Fibroblast of peridontal ligament (primary cell): ENCODE results near the gene RAB11FIP4.

Source experiments
- DNase-seq: peaks from one replicate; pipeline ENCODE4 v3.0.0-alpha.2; 2010; ENCODE audit errors: extremely low read depth

The RAB11FIP4 gene

DNA sequence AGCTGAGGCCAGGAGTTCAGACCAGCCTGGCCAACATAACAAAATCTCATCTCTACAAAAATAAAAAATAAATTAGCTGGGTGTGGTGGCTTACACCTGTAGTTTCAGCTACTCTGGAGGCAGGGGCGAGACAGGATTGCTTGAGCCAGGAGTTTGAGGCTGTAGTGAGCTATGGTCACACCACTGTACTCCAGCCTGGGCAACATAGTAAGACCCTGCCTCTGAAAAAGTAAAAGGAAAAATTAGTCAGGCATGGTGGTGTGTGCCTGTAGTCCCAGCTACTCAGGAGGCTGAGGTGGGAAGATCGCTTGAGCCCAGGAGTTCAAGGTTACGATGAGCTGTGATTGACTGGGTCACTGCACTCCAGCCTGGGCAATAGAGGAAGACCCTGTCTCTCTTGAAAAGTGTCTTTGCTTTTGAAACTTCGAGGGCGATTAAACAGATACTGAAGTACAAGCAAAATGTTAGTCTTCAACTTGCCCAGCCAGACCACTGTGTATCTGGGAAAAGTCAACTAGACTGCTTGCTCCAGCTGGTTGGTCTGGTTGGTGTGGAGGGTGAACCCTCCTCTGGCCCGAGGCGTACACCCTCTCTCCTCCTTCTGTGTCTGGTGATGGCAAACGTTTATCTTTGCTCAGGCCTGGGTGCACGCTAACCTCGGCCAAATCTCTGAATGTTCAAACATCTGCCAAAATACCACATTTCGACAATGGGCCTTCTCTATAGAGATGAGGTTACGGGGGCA lies 174.9 kb downstream of the RAB11FIP4 start:
- no peak for DNase-seq

DNA sequence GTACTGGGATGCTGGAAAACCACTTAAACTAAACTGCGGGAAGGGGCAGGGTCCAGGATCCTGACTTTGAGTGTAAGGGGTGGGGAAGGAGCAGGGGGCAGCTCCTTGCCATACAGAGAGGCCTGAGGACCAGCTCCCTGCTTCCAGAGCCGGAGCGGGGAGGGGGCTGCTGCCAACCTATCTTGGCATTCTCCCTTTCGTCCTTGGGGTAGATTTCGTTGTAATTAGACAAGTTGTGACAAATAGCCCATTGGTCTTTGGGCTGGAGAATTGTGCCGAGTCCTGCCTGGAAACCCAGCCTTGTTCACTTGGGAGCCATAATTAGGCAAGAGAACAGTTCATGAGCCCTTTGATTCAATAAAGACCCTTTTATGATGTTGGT lies 175.5 kb downstream of the RAB11FIP4 start:
- DNase-seq: no peak

GRCh38 chr17:31568121-31568520 lies 176.6 kb downstream of the RAB11FIP4 start:
- DNase-seq: no peak

GRCh38 chr17:31568539-31568938 lies 177.1 kb downstream of the RAB11FIP4 start:
- DNase-seq: peak; percentile 71

DNA sequence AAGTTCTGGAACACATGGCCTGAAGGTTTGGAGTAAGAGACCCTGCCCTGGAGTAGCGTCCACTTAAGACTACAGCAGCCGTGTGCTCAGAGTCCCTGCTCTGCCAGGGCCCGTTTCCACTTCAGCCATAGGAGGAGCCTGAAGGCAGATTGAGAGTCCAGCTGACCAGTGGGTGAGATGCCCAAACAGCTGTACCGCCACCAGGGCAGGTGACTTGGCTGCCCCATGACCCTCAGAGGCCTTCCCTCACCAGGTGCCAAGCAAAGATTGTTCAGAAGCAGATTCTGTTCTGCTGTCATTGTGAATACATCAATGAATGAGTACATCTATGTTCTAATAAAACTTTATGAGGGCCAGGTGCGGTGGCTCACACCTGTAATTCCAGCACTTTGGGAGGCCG lies 178.8 kb downstream of the RAB11FIP4 start:
- DNase-seq: no peak

DNA sequence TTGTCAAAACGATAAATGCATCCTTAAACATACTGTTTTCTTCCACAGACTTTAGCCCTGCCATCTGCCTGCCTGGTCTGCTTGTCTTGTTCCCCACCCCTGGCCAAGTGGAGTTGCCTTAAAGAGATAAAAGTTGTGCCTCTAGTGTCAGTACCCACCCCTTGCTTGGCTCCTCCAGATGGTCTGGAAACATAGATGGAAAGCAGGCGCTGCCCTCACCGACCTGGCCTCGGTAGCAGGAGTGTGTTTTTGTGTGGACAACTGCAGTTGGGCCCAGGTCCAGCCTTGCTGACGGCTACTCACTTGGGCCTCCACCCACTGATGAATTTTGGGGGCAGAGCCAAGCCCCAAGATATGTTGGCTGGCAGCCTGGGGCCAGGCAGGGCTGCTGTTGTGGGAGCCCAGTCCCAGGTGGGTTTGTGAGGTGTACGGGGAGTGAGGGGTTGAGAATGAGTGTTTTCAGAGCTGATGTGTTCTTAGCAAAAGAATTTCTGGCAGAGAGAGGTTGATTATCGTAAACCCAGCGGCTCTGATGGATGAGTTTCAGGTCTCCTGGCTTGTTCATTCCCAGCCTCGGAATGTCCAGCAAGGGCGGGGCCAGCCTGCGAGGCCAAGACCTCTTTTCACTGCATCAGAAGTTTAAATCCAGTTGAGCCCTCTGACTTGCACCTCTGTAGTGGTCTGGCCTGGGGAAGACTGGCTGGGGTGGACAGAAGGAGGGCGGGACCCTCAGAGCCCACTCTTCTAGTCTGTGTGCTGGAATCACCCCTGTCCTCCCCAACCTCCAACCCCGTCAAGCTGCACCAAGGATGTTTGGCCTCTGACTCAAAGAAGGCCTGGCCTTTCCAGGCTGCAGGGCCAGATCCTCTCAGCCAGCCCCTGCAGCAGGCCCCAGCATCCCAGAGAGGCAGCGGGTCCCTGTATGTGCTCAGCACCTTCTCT lies 179.7 kb downstream of the RAB11FIP4 start:
- DNase-seq: peak; percentile 98

- DNase-seq: no peak
These were observed 180.9 kb downstream of the RAB11FIP4 start for GRCh38 chr17:31572341-31572740.

- DNase-seq: no peak
These were observed 181.6 kb downstream of the RAB11FIP4 start for GRCh38 chr17:31573047-31573446.

- no peak for DNase-seq
These were observed 182.4 kb downstream of the RAB11FIP4 start for GRCh38 chr17:31573861-31574260.

GRCh38 chr17:31574458-31574857 lies 183.0 kb downstream of the RAB11FIP4 start:
- DNase-seq: no peak

DNA sequence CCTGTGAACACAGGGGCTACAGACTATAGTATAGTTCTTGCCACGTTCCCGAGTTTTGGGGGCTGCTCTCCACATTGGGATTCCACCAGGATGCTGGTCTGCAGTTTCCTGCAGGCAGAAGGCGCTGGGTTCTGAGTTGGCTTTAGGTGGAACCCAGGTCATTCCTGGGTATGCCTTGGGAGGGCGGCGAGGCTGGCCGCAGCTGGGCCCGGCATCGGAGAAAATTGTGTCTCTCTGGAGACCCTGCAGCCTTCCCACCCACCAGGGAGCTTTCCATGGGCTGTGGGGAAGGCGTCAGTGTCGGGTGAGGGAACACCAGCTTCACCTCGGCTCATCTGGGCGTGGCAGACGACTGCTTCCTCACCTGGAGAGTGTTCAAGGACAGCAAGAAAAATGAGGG lies 183.6 kb downstream of the RAB11FIP4 start:
- DNase-seq: no peak

- DNase-seq: peak; percentile 35
These were observed 187.8 kb downstream of the RAB11FIP4 start for GRCh38 chr17:31579265-31579664.

DNA sequence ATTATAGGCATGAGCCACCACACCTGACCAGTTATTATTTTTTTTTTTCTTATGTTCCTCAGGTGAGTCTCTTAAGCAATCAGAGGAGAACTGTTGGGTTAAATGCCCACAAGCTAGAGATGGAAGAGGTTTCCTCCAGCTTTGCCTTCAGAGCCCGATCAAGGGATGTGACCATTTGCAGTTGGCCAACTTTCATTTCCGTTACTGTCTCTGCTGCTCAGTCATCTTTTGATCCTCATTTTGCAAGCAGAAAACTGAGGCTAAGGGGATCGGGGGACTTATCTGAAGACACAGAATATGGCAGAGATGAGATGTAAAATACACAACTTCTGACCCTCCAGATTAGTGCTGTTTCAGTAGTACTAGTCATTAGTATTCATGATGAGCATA lies 188.8 kb downstream of the RAB11FIP4 start:
- no peak for DNase-seq

DNA sequence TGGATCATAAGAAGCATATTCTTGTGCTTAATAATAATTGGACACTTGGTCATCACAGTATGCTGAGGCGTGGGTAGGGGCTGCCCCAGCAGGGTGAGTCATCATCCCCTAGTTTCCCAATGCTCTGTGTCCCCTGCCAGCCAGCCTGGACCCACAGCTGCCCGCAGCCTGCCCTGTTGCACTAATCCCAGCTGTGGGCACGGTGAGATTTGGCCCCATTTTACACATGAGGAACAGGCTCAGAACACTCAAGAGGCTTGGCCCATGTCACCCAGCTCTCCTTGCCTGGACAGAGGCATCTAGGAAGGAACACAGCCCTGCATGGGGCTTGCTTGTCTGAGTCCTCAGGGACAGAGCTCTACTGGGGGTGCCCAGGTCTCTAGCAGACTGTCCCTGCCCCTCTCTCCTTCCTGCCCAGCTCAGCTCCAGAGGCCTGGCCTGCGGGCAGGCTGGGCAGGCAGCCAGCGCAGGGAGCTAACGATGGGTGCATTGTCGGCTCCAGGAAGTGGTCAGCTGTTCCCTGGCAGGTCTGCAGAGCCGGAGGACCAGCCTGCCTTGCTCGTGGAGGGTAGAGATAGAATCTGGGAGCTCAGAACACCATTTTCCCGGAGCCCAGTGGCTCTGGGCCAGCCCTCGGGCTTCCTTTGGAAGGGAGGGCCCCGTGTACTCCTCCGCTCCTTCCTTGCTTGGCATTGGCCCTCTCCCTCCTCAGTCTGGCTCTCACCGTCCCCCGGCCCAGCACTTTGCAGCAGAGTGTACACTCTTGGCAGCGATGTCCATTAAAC lies 189.4 kb downstream of the RAB11FIP4 start:
- DNase-seq: peak; percentile 59

- peak; percentile 42 for DNase-seq
These were observed 190.0 kb downstream of the RAB11FIP4 start for GRCh38 chr17:31581491-31581890.

- peak; percentile 70 for DNase-seq
These were observed 190.9 kb downstream of the RAB11FIP4 start for GRCh38 chr17:31582151-31582907.

- no peak for DNase-seq
These were observed 192.4 kb downstream of the RAB11FIP4 start for GRCh38 chr17:31583772-31584356.

- no peak for DNase-seq
These were observed 193.2 kb downstream of the RAB11FIP4 start for GRCh38 chr17:31584438-31585279.

DNA sequence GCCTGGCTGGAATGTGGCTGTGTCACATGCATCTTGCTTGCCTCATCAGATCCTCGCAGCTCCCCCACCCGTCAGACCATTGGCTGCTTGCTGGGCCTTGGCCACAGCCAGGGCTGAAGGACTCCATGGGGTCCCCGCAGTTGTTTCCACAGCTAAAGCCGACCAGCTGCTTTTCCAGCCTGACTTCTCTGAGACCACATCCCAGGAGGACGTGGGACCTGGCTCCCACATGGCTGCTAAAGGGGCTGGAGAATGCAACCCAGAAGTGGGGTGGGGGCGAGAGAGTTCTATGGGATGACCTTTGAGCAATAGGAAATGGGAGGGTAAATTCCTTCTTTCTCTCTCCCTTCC lies 193.8 kb downstream of the RAB11FIP4 start:
- DNase-seq: no peak

DNA sequence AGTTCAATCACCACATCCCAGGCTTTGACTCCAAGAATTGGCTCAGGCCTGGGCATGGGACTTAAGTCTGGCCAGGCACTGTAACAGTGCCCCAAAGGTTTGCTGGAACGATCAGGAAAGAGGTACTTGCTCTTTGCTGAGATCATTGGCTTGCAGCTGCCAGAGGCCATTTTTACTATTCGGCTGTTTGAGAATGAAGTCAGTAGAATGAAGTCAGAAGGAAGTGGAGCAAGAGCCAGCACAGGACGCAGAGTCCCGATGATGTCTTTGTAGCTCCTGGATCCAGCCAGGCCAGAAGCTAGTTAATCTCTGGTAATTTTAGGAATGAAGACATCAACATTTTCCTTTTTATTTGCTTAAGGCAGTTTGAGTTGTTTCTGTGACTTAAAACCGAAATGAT lies 195.5 kb downstream of the RAB11FIP4 start:
- no peak for DNase-seq
